ENCODE measurements around the gene CFAP54.

GRCh38 chr12:96882862-96883261 is 393.5 kb downstream of the CFAP54 start:
- TF ChIP-seq, protein P1, sequence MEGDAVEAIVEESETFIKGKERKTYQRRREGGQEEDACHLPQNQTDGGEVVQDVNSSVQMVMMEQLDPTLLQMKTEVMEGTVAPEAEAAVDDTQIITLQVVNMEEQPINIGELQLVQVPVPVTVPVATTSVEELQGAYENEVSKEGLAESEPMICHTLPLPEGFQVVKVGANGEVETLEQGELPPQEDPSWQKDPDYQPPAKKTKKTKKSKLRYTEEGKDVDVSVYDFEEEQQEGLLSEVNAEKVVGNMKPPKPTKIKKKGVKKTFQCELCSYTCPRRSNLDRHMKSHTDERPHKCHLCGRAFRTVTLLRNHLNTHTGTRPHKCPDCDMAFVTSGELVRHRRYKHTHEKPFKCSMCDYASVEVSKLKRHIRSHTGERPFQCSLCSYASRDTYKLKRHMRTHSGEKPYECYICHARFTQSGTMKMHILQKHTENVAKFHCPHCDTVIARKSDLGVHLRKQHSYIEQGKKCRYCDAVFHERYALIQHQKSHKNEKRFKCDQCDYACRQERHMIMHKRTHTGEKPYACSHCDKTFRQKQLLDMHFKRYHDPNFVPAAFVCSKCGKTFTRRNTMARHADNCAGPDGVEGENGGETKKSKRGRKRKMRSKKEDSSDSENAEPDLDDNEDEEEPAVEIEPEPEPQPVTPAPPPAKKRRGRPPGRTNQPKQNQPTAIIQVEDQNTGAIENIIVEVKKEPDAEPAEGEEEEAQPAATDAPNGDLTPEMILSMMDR (IDR thresholded peaks at IDR 0.05) = no peak
- TF ChIP-seq EP300 (IDR thresholded peaks at IDR 0.05) = no peak
- TF ChIP-seq POLR2A (IDR thresholded peaks at IDR 0.05) = no peak
- TF ChIP-seq POLR2AphosphoS5 (IDR thresholded peaks at IDR 0.05) = no peak

Data from suprapubic skin (tissue), 4 donors.